Nephron (organoid): Measurements from ENCODE around the gene D2HGDH.

ENCODE experiments used
- H3K27ac Mint-ChIP-seq, 3 experiments: 2 replicates each; pipeline ENCODE4 v1.8.0; 2020; ENCODE audit warnings: mixed read lengths in 3 of 3, mild to moderate bottlenecking in 2 of 3, moderate library complexity in 1 of 3
- H3K27me3 Mint-ChIP-seq: 2 replicates; pipeline ENCODE4 v1.8.0; 2021; ENCODE audit warnings: low read depth, mild to moderate bottlenecking, moderate library complexity, mixed read lengths
- H3K36me3 Mint-ChIP-seq: 2 replicates; pipeline ENCODE4 v1.8.0; 2020; ENCODE audit warnings: low read depth, mixed read lengths
- H3K4me1 Mint-ChIP-seq: 2 replicates; pipeline ENCODE4 v1.8.0; 2020; ENCODE audit warnings: mixed read lengths
- H3K4me3 Mint-ChIP-seq, 3 experiments: 2 replicates each; pipeline ENCODE4 v1.8.0; 2020; ENCODE audit warnings: mild to moderate bottlenecking in 3 of 3, mixed read lengths in 3 of 3, moderate library complexity in 2 of 3
- H3K9me3 Mint-ChIP-seq: 2 replicates; pipeline ENCODE4 v1.8.0; 2020; ENCODE audit warnings: mixed read lengths
- CTCF ChIP-seq, 3 experiments: fragments of 200-600 bp; sonication (generic); IDR thresholded peaks; one replicate each; pipeline ENCODE4 v1.5.0; 2021; ENCODE audit warnings: antibody characterized with exemption in 3 of 3; ENCODE audit not compliant: unreplicated experiment in 3 of 3

Gene D2HGDH

GRCh38 chr2:241811201-241811951 is 76.9 kb downstream of the D2HGDH start:
- Mint-ChIP-seq H3K4me1 (peaks cover 15% of the 10 kb centered on the region), H3K4me3 (no peak overlapping the region), H3K27me3 (no peaks in the 10 kb centered on the region), H3K36me3 (no peaks in the 10 kb centered on the region), H3K27ac (no peak overlapping the region), H3K9me3 (no peaks in the 10 kb centered on the region)
- no peak for TF ChIP-seq CTCF (IDR thresholded peaks at IDR 0.05; ENCODE audit: unreplicated experiment in 3 of 3)

- Mint-ChIP-seq H3K4me1 (peaks cover 15% of the 10 kb centered on the region), H3K36me3 (no peaks in the 10 kb centered on the region), H3K27ac (no peak overlapping the region), H3K9me3 (no peaks in the 10 kb centered on the region), H3K4me3 (no peak overlapping the region), H3K27me3 (no peaks in the 10 kb centered on the region)
- TF ChIP-seq CTCF (IDR thresholded peaks at IDR 0.05; ENCODE audit: unreplicated experiment in 3 of 3) = no peak
These were observed 77.7 kb downstream of the D2HGDH start for GRCh38 chr2:241811952-241812729.

- Mint-ChIP-seq H3K4me3 (no peak overlapping the region), H3K36me3 (no peaks in the 10 kb centered on the region), H3K9me3 (no peaks in the 10 kb centered on the region), H3K27ac (no peak overlapping the region), H3K27me3 (peaks cover 3% of the 10 kb centered on the region), H3K4me1 (peaks cover 19% of the 10 kb centered on the region)
- no peak for TF ChIP-seq CTCF (IDR thresholded peaks at IDR 0.05; ENCODE audit: unreplicated experiment in 3 of 3)
These were observed 78.6 kb downstream of the D2HGDH start for GRCh38 chr2:241812730-241813643.

GRCh38 chr2:241813644-241814392 is 79.4 kb downstream of the D2HGDH start:
- TF ChIP-seq CTCF (IDR thresholded peaks at IDR 0.05; ENCODE audit: unreplicated experiment in 3 of 3) = no peak
- no peaks in the 10 kb centered on the region for H3K9me3 Mint-ChIP-seq
- H3K36me3 Mint-ChIP-seq = no peaks in the 10 kb centered on the region
- no peak overlapping the region for H3K27ac Mint-ChIP-seq
- no peak overlapping the region for H3K4me3 Mint-ChIP-seq
- peaks cover 3% of the 10 kb centered on the region for H3K27me3 Mint-ChIP-seq
- H3K4me1 Mint-ChIP-seq = peaks cover 10% of the 10 kb centered on the region

GRCh38 chr2:241814393-241814642 is 79.9 kb downstream of the D2HGDH start:
- H3K27ac Mint-ChIP-seq = no peak overlapping the region
- peaks cover 5% of the 10 kb centered on the region for H3K4me1 Mint-ChIP-seq
- no peaks in the 10 kb centered on the region for H3K9me3 Mint-ChIP-seq
- H3K4me3 Mint-ChIP-seq = no peak overlapping the region
- no peak for TF ChIP-seq CTCF (IDR thresholded peaks at IDR 0.05; ENCODE audit: unreplicated experiment in 3 of 3)
- H3K27me3 Mint-ChIP-seq = peaks cover 3% of the 10 kb centered on the region
- no peaks in the 10 kb centered on the region for H3K36me3 Mint-ChIP-seq
